Naive thymus-derived CD8-positive, alpha-beta T cell (primary cell): ENCODE data around the gene ANKRD2. TPM values are rescaled to one million over a fixed set of nuclear protein-coding genes. Genes with fewer than 3 reads are reported as not detected.
"Not testable (repeated sequence)": the region's sequence is repeated elsewhere in the genome, so short reads cannot be mapped to it uniquely, and the experiment has no call there.

Experiments used
- ATAC-seq, 2 donors: fragments of 150-1000 bp; cut with Tn5 transposase in 1 of 2; sonication (Bioruptor Pico), chemical (Tn5 transposase) in 1 of 2; 1 replicate in 1 of 2; 2 replicates in 1 of 2; pipeline ENCODE4 v1.10.0; 2021; ENCODE audit warnings: mild to moderate bottlenecking in 2 of 2, moderate library complexity in 2 of 2
- POLR2A ChIA-PET: fragments of 350-600 bp; sonication (Branson Sonifier 250); formaldehyde crosslinking; loops from one replicate; lab custom pipeline; 2021; ENCODE audit warnings: antibody characterized with exemption; lab: Charles Lee
- DNase-seq, 10 donors: peaks; one replicate each; pipeline versions ENCODE4 v3.0.0 to v3.0.0-alpha.2; 2020 to 2022
- H3K27ac Mint-ChIP-seq, 10 donors: one replicate each; pipeline ENCODE4 v1.8.0; 2020 to 2022; ENCODE audit warnings: mild to moderate bottlenecking in 10 of 10, mixed read lengths in 10 of 10, moderate library complexity in 4 of 10, inconsistent platforms in 1 of 10
- H3K27me3 Mint-ChIP-seq, 5 donors: one replicate each; pipeline ENCODE4 v1.8.0; 2021 to 2022; ENCODE audit warnings: mixed read lengths in 5 of 5
- H3K36me3 Mint-ChIP-seq, 3 donors: one replicate each; pipeline ENCODE4 v1.8.0; 2020 to 2022; ENCODE audit warnings: mixed read lengths in 3 of 3, mild to moderate bottlenecking in 2 of 3, inconsistent platforms in 1 of 3
- H3K4me1 Mint-ChIP-seq, 4 donors: one replicate each; pipeline ENCODE4 v1.8.0; 2021 to 2022; ENCODE audit warnings: mixed read lengths in 4 of 4
- H3K4me3 Mint-ChIP-seq, 10 donors: one replicate each; pipeline ENCODE4 v1.8.0; 2020 to 2022; ENCODE audit warnings: mild to moderate bottlenecking in 10 of 10, mixed read lengths in 10 of 10, moderate library complexity in 6 of 10, inconsistent platforms in 1 of 10
- H3K9me3 Mint-ChIP-seq, 9 donors: one replicate each; pipeline ENCODE4 v1.8.0; 2020 to 2022; ENCODE audit warnings: mixed read lengths in 9 of 9, mild to moderate bottlenecking in 3 of 9, inconsistent platforms in 1 of 9, moderate library complexity in 1 of 9
- polyA plus RNA-seq, 3 donors: library from polyadenylated mRNA; unstranded; fragments of 300-500 nt; fragmentation: Illumina TruSeq; gene quantifications; one replicate each; pipeline ENCODE4 v1.2.3, GENCODE V29; 2021
- total RNA-seq, 8 experiments: library from RNA in 2 of 8; stranded (reverse) in 2 of 8; gene quantifications; one replicate each; pipeline ENCODE4 v1.2.3 and lab custom pipeline; 2021 to 2026

Gene ANKRD2
- total and polyA plus RNA-seq, 5 experiments from 2014 or later: not detected

GRCh38 chr10:97570146-97570788, 2.3 kb upstream of the ANKRD2 start:
- no peak for ATAC-seq
- H3K36me3 Mint-ChIP-seq: peaks cover 0 to 4% (median 0%) of the 10 kb centered on the region in 3 donors
- no peaks in the 10 kb centered on the region for H3K27me3 Mint-ChIP-seq
- no peak for DNase-seq
- no peaks in the 10 kb centered on the region for H3K9me3 Mint-ChIP-seq
- no peaks in the 10 kb centered on the region for H3K4me1 Mint-ChIP-seq
- H3K4me3 Mint-ChIP-seq: no peak overlapping the region
- POLR2A ChIA-PET: no interaction called here
- H3K27ac Mint-ChIP-seq: no peak overlapping the region

- H3K4me1 Mint-ChIP-seq: peaks cover 0 to under 1% (median 0%) of the 10 kb centered on the region in 4 donors
- no peaks in the 10 kb centered on the region for H3K9me3 Mint-ChIP-seq
- peaks cover 0 to 4% (median 0%) of the 10 kb centered on the region in 3 donors for H3K36me3 Mint-ChIP-seq
- H3K27ac Mint-ChIP-seq: no peak overlapping the region
- no peak overlapping the region for H3K4me3 Mint-ChIP-seq
- POLR2A ChIA-PET: no interaction called here
- H3K27me3 Mint-ChIP-seq: no peaks in the 10 kb centered on the region
- ATAC-seq: no peak
- DNase-seq: no peak
Measured at GRCh38 chr10:97570789-97571471, 1.6 kb upstream of the ANKRD2 start.

GRCh38 chr10:97571622-97572021, 957 bp upstream of the ANKRD2 start:
- no peaks in the 10 kb centered on the region for H3K9me3 Mint-ChIP-seq
- no peak overlapping the region for H3K27ac Mint-ChIP-seq
- no peak for DNase-seq
- POLR2A ChIA-PET: interaction anchor here (0.9 kb wide), 1 partner anchor 152 kb away, joined by 3 read pairs; no protein-coding TSS in a partner anchor
- ATAC-seq: no peak
- peaks cover 0 to 4% (median 0%) of the 10 kb centered on the region in 3 donors for H3K36me3 Mint-ChIP-seq
- no peaks in the 10 kb centered on the region for H3K27me3 Mint-ChIP-seq
- H3K4me1 Mint-ChIP-seq: peaks cover 0 to 2% (median 0%) of the 10 kb centered on the region in 4 donors
- no peak overlapping the region for H3K4me3 Mint-ChIP-seq

- no peak overlapping the region for H3K4me3 Mint-ChIP-seq
- peaks cover 0 to 2% (median 0%) of the 10 kb centered on the region in 4 donors for H3K4me1 Mint-ChIP-seq
- ATAC-seq (no peak), DNase-seq (no peak)
- H3K27ac Mint-ChIP-seq: no peak overlapping the region
- no peaks in the 10 kb centered on the region for H3K9me3 Mint-ChIP-seq
- POLR2A ChIA-PET: no interaction called here
- no peaks in the 10 kb centered on the region for H3K27me3 Mint-ChIP-seq
- H3K36me3 Mint-ChIP-seq: peaks cover 0 to 4% (median 0%) of the 10 kb centered on the region in 3 donors
Measured at GRCh38 chr10:97573021-97573420, 442 bp downstream of the ANKRD2 start.

GRCh38 chr10:97573672-97574071, 1.1 kb downstream of the ANKRD2 start:
- Mint-ChIP-seq H3K9me3 (no peaks in the 10 kb centered on the region), H3K4me1 (peaks cover 0 to 2% (median 0%) of the 10 kb centered on the region in 4 donors), H3K27me3 (peaks cover 0 to 4% (median 0%) of the 10 kb centered on the region in 5 donors), H3K4me3 (no peak overlapping the region), H3K27ac (no peak overlapping the region), H3K36me3 (peaks cover 0 to 4% (median 0%) of the 10 kb centered on the region in 3 donors)
- no peak for DNase-seq
- POLR2A ChIA-PET: no interaction called here
- ATAC-seq: no peak

GRCh38 chr10:97574374-97575126, 2.0 kb downstream of the ANKRD2 start:
- no peak for DNase-seq
- Mint-ChIP-seq H3K27me3 (peaks cover 0 to 6% (median 0%) of the 10 kb centered on the region in 5 donors), H3K4me1 (peaks cover 0 to 2% (median 0%) of the 10 kb centered on the region in 4 donors), H3K27ac (peak overlapping the region in 4 of 10 donors; percentile 17 to 84 (median 46)), H3K36me3 (peaks cover 0 to 4% (median 0%) of the 10 kb centered on the region in 3 donors), H3K9me3 (no peaks in the 10 kb centered on the region), H3K4me3 (no peak overlapping the region)
- no peak for ATAC-seq
- POLR2A ChIA-PET: no interaction called here

- H3K27me3 Mint-ChIP-seq: peaks cover 0 to 6% (median 1%) of the 10 kb centered on the region in 5 donors
- no peak for DNase-seq
- POLR2A ChIA-PET: no interaction called here
- H3K4me1 Mint-ChIP-seq: peaks cover 0 to 2% (median 0%) of the 10 kb centered on the region in 4 donors
- no peak overlapping the region for H3K4me3 Mint-ChIP-seq
- H3K36me3 Mint-ChIP-seq: peaks cover 0 to 2% (median 0%) of the 10 kb centered on the region in 3 donors
- H3K9me3 Mint-ChIP-seq: no peaks in the 10 kb centered on the region
- ATAC-seq: no peak
- H3K27ac Mint-ChIP-seq: no peak overlapping the region
Measured at GRCh38 chr10:97575127-97575668, 2.6 kb downstream of the ANKRD2 start.

GRCh38 chr10:97576487-97576886, 3.9 kb downstream of the ANKRD2 start:
- H3K27ac Mint-ChIP-seq, H3K36me3 Mint-ChIP-seq, DNase-seq, H3K9me3 Mint-ChIP-seq, ATAC-seq, POLR2A ChIA-PET, H3K4me3 Mint-ChIP-seq, H3K4me1 Mint-ChIP-seq, H3K27me3 Mint-ChIP-seq: not testable (repeated sequence)

GRCh38 chr10:97577701-97578100, 5.1 kb downstream of the ANKRD2 start:
- ATAC-seq (no peak), DNase-seq (no peak)
- Mint-ChIP-seq H3K36me3 (no peaks in the 10 kb centered on the region), H3K4me3 (no peak overlapping the region), H3K27me3 (peaks cover 0 to 6% (median 1%) of the 10 kb centered on the region in 5 donors), H3K4me1 (peaks cover 0 to 4% (median 0%) of the 10 kb centered on the region in 4 donors), H3K9me3 (no peaks in the 10 kb centered on the region), H3K27ac (no peak overlapping the region)
- POLR2A ChIA-PET: no interaction called here

- H3K27me3 Mint-ChIP-seq: peaks cover 0 to 6% (median 1%) of the 10 kb centered on the region in 5 donors
- ATAC-seq (no peak), DNase-seq (no peak)
- H3K36me3 Mint-ChIP-seq: no peaks in the 10 kb centered on the region
- POLR2A ChIA-PET: no interaction called here
- no peak overlapping the region for H3K27ac Mint-ChIP-seq
- H3K4me3 Mint-ChIP-seq: no peak overlapping the region
- H3K4me1 Mint-ChIP-seq: peaks cover 0 to 4% (median 0%) of the 10 kb centered on the region in 4 donors
- H3K9me3 Mint-ChIP-seq: no peaks in the 10 kb centered on the region
Measured at GRCh38 chr10:97578171-97578844, 5.7 kb downstream of the ANKRD2 start.

GRCh38 chr10:97580421-97581367, 8.1 kb downstream of the ANKRD2 start:
- Mint-ChIP-seq H3K4me3 (no peak overlapping the region), H3K9me3 (no peaks in the 10 kb centered on the region), H3K4me1 (peaks cover 0 to 4% (median 0%) of the 10 kb centered on the region in 4 donors), H3K27ac (peak overlapping the region in 2 of 10 donors; percentile 31 to 52), H3K27me3 (peaks cover 0 to 6% (median 1%) of the 10 kb centered on the region in 5 donors), H3K36me3 (no peaks in the 10 kb centered on the region)
- DNase-seq (no peak), ATAC-seq (no peak)
- POLR2A ChIA-PET: no interaction called here
